Breast epithelium (tissue), 3 donors: ENCODE data around the gene MAST4.

Experiments used
- CTCF ChIP-seq, 3 donors: fragments of 450-650 bp; IDR thresholded peaks; one replicate each; pipeline ENCODE4 v1.5.1; 2016 to 2017; ENCODE audit warnings: antibody characterized with exemption in 3 of 3, mild to moderate bottlenecking in 3 of 3, moderate library complexity in 3 of 3
- POLR2A ChIP-seq: fragments of 450-650 bp; IDR thresholded peaks from one replicate; pipeline ENCODE4 v1.6.1; 2016; ENCODE audit warnings: antibody characterized with exemption, mild to moderate bottlenecking, moderate library complexity
- POLR2AphosphoS5 ChIP-seq, 3 donors: sonication (generic); formaldehyde crosslinking; IDR thresholded peaks; one replicate each; pipeline ENCODE4 v1.6.1; 2017; ENCODE audit warnings: antibody characterized with exemption in 3 of 3

- TF ChIP-seq CTCF (IDR thresholded peaks at IDR 0.05) (no peak), POLR2AphosphoS5 (IDR thresholded peaks at IDR 0.05) (no peak), POLR2A (no peak)
Measured at GRCh38 chr5:66945389-66946349, 349.5 kb downstream of the MAST4 start.
